Testis (tissue), 3 donors: ENCODE measurements around the gene TMC6. TPM values are rescaled to one million over a fixed set of nuclear protein-coding genes. Genes with fewer than 3 reads are reported as not detected.

Source experiments
- DNase-seq: peaks from one replicate; pipeline ENCODE4 v3.0.0-alpha.2; 2019
- H3K27ac ChIP-seq, 2 donors: fragments of 200-600 bp; sonication (generic); one replicate each; pipeline ENCODE4 v1.5.1; 2019
- H3K27me3 ChIP-seq: fragments of 200-600 bp; sonication (generic); one replicate; pipeline ENCODE4 v1.5.1; 2019
- H3K36me3 ChIP-seq: fragments of 200-600 bp; sonication (generic); one replicate; pipeline ENCODE4 v1.5.1; 2017; ENCODE audit warnings: low read depth; ENCODE audit errors: missing control alignments
- H3K4me1 ChIP-seq: fragments of 200-600 bp; sonication (generic); one replicate; pipeline ENCODE4 v1.5.1; 2019
- H3K4me3 ChIP-seq, 2 donors: fragments of 200-600 bp; sonication (generic); one replicate each; pipeline ENCODE4 v1.5.1; 2017 to 2019
- H3K9me3 ChIP-seq: fragments of 200-600 bp; sonication (generic); one replicate; pipeline ENCODE4 v1.5.1; 2017
- POLR2A ChIP-seq: fragments of 450-650 bp; IDR thresholded peaks from one replicate; pipeline ENCODE4 v1.6.1; 2017; ENCODE audit warnings: antibody characterized with exemption, mild to moderate bottlenecking, moderate library complexity
- WGBS, 2 donors: methylation state at CpG; one replicate each; pipeline ENCODE4 v1.1.5; 2018; 5-methylcytosine and 5-hydroxymethylcytosine counted together
- intact Hi-C: fragments of 100-400 bp; cut with DNase I; formaldehyde crosslinking; loops from one replicate; pipeline ENCODE4 v1.15.1; 2023; ENCODE audit warnings: low total_unique reads
- polyA plus RNA-seq: library from polyadenylated mRNA; stranded (reverse); fragments of 350-450 nt; fragmentation: Illumina TruSeq; extraction: RNeasy Lipid Tissue Mini Kit (QIAGEN cat#74804); gene quantifications from one replicate; pipeline ENCODE4 v1.2.3, GENCODE V29; 2014; ENCODE audit warnings: low read depth, low replicate concordance; ENCODE audit not compliant: insufficient read depth
- total RNA-seq, 2 donors: library from RNA; depleted of rRNA; stranded (reverse); fragments of >200 nt; gene quantifications; one replicate each; pipeline ENCODE4 v1.2.3, GENCODE V29; 2016
- TF ChIP-seq, protein P1 (sequence below), 3 experiments: fragments of 450-650 bp in 2 of 3; fragments of 200-600 bp in 1 of 3; sonication (generic) in 1 of 3; IDR thresholded peaks; one replicate each; pipeline ENCODE4 v1.5.1; 2016 to 2019; ENCODE audit warnings: antibody characterized with exemption in 3 of 3, mild to moderate bottlenecking in 2 of 3, moderate library complexity in 1 of 3

Gene TMC6
- total and polyA plus RNA-seq, 3 donors from 2014 or later: 10.8 to 20.3 (median 18.0) TPM

DNA sequence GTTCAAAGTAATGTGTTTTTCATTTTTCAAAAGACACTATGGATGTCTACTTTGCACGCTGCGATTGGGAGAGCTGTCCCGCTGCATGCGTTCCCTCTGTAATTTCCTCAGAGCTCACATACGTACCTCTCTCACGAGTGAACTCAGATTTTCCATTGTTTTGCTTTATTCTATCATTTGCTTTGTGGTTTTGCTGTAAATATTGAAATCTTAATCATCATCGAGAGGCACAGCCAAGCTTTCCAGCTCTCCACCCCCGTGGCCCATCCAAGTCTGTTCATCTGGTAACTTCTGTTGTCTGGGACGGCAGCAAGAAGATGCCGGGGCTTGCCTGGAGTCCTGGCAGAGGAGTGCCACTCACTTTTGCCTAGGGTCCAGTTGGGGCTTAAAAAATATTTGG lies 21.1 kb downstream of the TMC6 start:
- Histone ChIP-seq H3K4me1 (peaks cover 8% of the 10 kb centered on the region), H3K27me3 (no peaks in the 10 kb centered on the region), H3K36me3 (no peaks in the 10 kb centered on the region), H3K9me3 (no peaks in the 10 kb centered on the region), H3K4me3 (no peak overlapping the region), H3K27ac (no peak overlapping the region)
- TF ChIP-seq, protein P1, sequence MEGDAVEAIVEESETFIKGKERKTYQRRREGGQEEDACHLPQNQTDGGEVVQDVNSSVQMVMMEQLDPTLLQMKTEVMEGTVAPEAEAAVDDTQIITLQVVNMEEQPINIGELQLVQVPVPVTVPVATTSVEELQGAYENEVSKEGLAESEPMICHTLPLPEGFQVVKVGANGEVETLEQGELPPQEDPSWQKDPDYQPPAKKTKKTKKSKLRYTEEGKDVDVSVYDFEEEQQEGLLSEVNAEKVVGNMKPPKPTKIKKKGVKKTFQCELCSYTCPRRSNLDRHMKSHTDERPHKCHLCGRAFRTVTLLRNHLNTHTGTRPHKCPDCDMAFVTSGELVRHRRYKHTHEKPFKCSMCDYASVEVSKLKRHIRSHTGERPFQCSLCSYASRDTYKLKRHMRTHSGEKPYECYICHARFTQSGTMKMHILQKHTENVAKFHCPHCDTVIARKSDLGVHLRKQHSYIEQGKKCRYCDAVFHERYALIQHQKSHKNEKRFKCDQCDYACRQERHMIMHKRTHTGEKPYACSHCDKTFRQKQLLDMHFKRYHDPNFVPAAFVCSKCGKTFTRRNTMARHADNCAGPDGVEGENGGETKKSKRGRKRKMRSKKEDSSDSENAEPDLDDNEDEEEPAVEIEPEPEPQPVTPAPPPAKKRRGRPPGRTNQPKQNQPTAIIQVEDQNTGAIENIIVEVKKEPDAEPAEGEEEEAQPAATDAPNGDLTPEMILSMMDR (IDR thresholded peaks at IDR 0.05): no peak
- TF ChIP-seq POLR2A: no peak
- intact Hi-C loops: no loop called here
- DNase-seq: no peak
- WGBS, 2 donors: 71 to 72% methylated on average over 10 of the region's 10 CpGs

DNA sequence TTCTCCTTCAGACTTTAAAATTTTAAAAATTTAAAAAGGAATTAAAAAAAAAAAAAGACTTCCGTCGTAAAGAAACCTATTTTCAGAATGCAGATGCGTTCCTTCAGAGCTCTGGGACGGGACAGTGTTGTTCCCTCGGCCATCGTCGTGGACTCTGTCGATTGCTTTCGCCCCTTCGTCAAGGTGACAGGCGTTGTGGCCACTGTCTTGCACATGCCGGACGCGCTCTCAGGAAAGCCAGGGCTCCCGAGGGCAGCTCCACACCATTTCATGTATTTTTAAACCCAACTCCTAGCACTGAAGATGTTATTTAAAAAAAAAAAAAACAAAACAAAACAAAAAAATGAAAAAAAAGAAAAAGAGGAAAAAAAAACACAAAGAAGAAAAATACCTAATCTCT lies 22.3 kb downstream of the TMC6 start:
- H3K36me3 ChIP-seq: no peaks in the 10 kb centered on the region

DNA sequence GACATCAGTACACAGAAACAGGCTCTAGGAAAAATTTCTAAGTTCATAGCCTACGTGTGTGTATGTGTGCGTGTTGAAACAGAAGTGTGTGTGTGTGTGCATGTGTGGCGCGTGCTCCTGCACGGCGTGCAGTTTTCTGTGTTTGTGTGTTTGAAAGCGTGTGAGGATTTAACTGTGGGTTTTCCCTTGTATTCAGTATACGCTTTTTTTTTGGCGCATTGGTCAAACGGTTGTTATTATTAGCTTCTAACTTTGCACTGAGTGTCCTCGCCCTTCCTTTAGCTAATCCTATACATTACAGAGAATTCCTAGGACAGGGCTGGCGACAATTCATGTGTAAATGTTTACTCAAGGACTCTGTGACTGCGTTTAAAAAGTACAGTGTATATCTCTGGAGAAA lies 23.0 kb downstream of the TMC6 start:
- DNase-seq: no peak
- Histone ChIP-seq H3K27ac (no peak overlapping the region), H3K36me3 (no peaks in the 10 kb centered on the region), H3K4me1 (peaks cover 8% of the 10 kb centered on the region), H3K9me3 (no peaks in the 10 kb centered on the region), H3K27me3 (no peaks in the 10 kb centered on the region), H3K4me3 (no peak overlapping the region)
- 74 to 75% methylated on average over 13 of the region's 13 CpGs for WGBS, 2 donors
- TF ChIP-seq POLR2A: no peak
- TF ChIP-seq, protein P1 (IDR thresholded peaks at IDR 0.05): no peak
- intact Hi-C loops: no loop called here

More for the DNA sequence above, 22.3 kb downstream of the TMC6 start:
- Histone ChIP-seq H3K27ac (no peak overlapping the region), H3K4me1 (peaks cover 8% of the 10 kb centered on the region), H3K4me3 (no peak overlapping the region), H3K9me3 (no peaks in the 10 kb centered on the region), H3K27me3 (no peaks in the 10 kb centered on the region)
- no peak for DNase-seq
- no peak for TF ChIP-seq POLR2A
- TF ChIP-seq, protein P1 (IDR thresholded peaks at IDR 0.05): no peak
- 80 to 88% methylated on average over 15 of the region's 15 CpGs for WGBS, 2 donors
- intact Hi-C loops: no loop called here

DNA sequence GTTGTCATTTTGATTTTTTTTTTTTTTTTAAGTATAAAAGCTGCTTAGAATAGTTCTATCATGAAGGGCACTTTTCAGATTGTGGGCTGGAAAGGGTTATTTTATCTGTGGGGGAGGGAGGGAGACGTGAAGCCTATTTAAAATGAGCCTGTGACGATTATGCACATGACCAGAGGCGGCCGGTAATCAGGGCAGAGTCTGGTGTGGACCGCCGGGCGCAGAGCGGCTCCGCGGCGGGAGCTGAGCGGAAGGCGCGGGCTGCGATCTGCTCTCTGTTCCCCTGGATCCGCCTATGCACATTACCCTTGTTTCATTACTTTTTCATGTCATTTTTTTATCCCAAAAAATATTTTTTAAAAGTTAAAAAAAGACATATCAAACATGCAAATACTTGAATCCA lies 23.5 kb downstream of the TMC6 start:
- no peak overlapping the region for H3K4me3 ChIP-seq
- H3K27me3 ChIP-seq: no peaks in the 10 kb centered on the region
- DNase-seq: no peak
- H3K27ac ChIP-seq: no peak overlapping the region
- no peaks in the 10 kb centered on the region for H3K9me3 ChIP-seq
- 67 to 84% methylated on average over 16 of the region's 16 CpGs for WGBS, 2 donors
- no peaks in the 10 kb centered on the region for H3K36me3 ChIP-seq
- H3K4me1 ChIP-seq: peaks cover 8% of the 10 kb centered on the region
- intact Hi-C loops: no loop called here
- TF ChIP-seq, protein P1 (IDR thresholded peaks at IDR 0.05): no peak

DNA sequence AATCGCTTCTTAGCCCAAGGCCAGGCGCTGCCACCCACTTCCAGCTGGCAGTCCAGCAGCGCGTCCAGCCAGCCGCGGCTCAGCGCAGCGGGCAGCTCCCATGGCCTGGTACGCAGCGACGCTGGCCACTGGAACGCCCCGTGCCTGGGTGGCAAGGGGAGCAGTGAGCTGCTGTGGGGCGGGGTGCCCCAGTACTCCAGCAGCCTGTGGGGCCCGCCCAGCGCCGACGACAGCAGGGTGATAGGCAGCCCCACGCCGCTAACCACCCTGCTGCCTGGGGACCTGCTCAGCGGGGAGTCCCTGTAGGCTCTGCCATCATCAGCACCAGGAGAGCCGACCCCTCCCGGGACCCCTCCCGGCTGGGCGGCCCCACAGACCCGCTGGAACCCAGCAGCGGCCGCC lies 24.0 kb downstream of the TMC6 start:
- WGBS, 2 donors: 86 to 97% methylated on average over 8 to 21 of the region's 28 CpGs
- no peak for TF ChIP-seq POLR2A
- TF ChIP-seq, protein P1 (IDR thresholded peaks at IDR 0.05): no peak
- no peak for DNase-seq
- no peaks in the 10 kb centered on the region for H3K27me3 ChIP-seq
- no peaks in the 10 kb centered on the region for H3K9me3 ChIP-seq
- intact Hi-C loops: no loop called here
- H3K4me1 ChIP-seq: peaks cover 8% of the 10 kb centered on the region
- H3K36me3 ChIP-seq: no peaks in the 10 kb centered on the region
- no peak overlapping the region for H3K27ac ChIP-seq
- no peak overlapping the region for H3K4me3 ChIP-seq
